Esophagus squamous epithelium (tissue), 5 donors: ENCODE measurements around the gene MAP2K5. TPM values are rescaled to one million over a fixed set of nuclear protein-coding genes. Genes with fewer than 3 reads are reported as not detected.

Experiments used
- DNase-seq: peaks from one replicate; lab custom pipeline; 2025; lab: John Stamatoyannopoulos, UW
- H3K27ac ChIP-seq, 4 donors: fragments of 200-600 bp; sonication (generic); one replicate each; pipeline ENCODE4 v1.5.1; 2016 to 2019; ENCODE audit warnings: mild to moderate bottlenecking in 1 of 4
- H3K27me3 ChIP-seq, 4 donors: fragments of 200-600 bp; sonication (generic); 1 replicate in 3 of 4; 2 replicates in 1 of 4; pipeline versions ENCODE4 v1.5.1 to v1.6.0; 2017 to 2021; ENCODE audit warnings: antibody characterized with exemption in 1 of 4
- H3K36me3 ChIP-seq, 3 donors: fragments of 200-600 bp; sonication (generic); one replicate each; pipeline ENCODE4 v1.5.1; 2016 to 2019
- H3K4me1 ChIP-seq, 3 donors: fragments of 200-600 bp; sonication (generic); one replicate each; pipeline ENCODE4 v1.5.1; 2017 to 2019
- H3K4me3 ChIP-seq, 4 donors: fragments of 200-600 bp; sonication (generic); 1 replicate in 3 of 4; 2 replicates in 1 of 4; pipeline ENCODE4 v1.5.1; 2016 to 2019; ENCODE audit warnings: mild to moderate bottlenecking in 2 of 4, moderate library complexity in 1 of 4
- H3K9me3 ChIP-seq, 3 donors: fragments of 200-600 bp; sonication (generic); one replicate each; pipeline ENCODE4 v1.5.1; 2016 to 2019
- POLR2A ChIP-seq, 4 donors: fragments of 450-650 bp; IDR thresholded peaks; one replicate each; pipeline ENCODE4 v1.6.1; 2017; ENCODE audit warnings: antibody characterized with exemption in 4 of 4, mild to moderate bottlenecking in 4 of 4, moderate library complexity in 3 of 4
- WGBS, 2 donors: methylation state at CpG; one replicate each; pipeline ENCODE4 v1.1.5; 2018; 5-methylcytosine and 5-hydroxymethylcytosine counted together
- intact Hi-C: fragments of 100-400 bp; cut with DNase I; formaldehyde crosslinking; loops from one replicate; pipeline ENCODE4 v1.15.0; 2022
- total RNA-seq, 4 donors: library from RNA; depleted of rRNA; stranded (reverse); fragments of >200 nt; gene quantifications; one replicate each; pipeline ENCODE4 v1.1.0, GENCODE V29; 2016
- TF ChIP-seq, protein P1 (sequence below), 6 experiments: fragments of 450-650 bp in 4 of 6; fragments of 200-600 bp in 2 of 6; sonication (generic) in 2 of 6; IDR thresholded peaks; one replicate each; pipeline ENCODE4 v1.5.1; 2016 to 2019; ENCODE audit warnings: antibody characterized with exemption in 6 of 6, mild to moderate bottlenecking in 4 of 6, moderate library complexity in 4 of 6
- donor health status: DM: yes; HTN: yes; CAD: no.

The MAP2K5 gene
- total RNA-seq, 4 donors from 2014 or later, result 5.8 to 8.0 (median 7.0) TPM

DNA sequence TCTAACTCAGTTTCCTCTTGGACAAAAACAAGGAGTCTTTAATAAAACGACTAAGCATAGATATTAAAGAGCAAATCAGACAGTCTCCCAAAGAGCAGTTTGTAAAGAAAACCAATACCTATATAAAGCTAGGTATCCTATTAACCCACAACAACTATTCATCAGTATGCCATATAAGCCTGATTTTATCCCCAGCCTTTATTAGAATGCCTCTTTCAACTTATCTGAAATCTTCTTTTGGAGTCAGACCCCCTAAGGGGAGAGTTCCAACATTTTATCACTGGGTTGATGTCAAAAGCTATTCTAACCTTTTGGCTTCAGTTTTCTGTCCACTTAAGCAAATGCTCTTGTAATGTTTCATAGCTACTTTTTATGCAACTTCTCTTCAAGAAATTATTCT lies 17.8 kb downstream of the MAP2K5 start:
- peaks cover 0 to 53% (median 0%) of the 10 kb centered on the region in 3 donors for H3K36me3 ChIP-seq
- intact Hi-C loops, result no loop called here
- H3K27ac ChIP-seq, result no peak overlapping the region
- no peaks in the 10 kb centered on the region for H3K27me3 ChIP-seq
- H3K4me1 ChIP-seq, result no peaks in the 10 kb centered on the region
- H3K4me3 ChIP-seq, result no peak overlapping the region
- WGBS, 2 donors, result 88 to 94% methylated on average over 1 of the region's 1 CpG
- peaks cover 0 to 7% (median 0%) of the 10 kb centered on the region in 3 donors for H3K9me3 ChIP-seq
- no peak for DNase-seq
- TF ChIP-seq, protein P1, sequence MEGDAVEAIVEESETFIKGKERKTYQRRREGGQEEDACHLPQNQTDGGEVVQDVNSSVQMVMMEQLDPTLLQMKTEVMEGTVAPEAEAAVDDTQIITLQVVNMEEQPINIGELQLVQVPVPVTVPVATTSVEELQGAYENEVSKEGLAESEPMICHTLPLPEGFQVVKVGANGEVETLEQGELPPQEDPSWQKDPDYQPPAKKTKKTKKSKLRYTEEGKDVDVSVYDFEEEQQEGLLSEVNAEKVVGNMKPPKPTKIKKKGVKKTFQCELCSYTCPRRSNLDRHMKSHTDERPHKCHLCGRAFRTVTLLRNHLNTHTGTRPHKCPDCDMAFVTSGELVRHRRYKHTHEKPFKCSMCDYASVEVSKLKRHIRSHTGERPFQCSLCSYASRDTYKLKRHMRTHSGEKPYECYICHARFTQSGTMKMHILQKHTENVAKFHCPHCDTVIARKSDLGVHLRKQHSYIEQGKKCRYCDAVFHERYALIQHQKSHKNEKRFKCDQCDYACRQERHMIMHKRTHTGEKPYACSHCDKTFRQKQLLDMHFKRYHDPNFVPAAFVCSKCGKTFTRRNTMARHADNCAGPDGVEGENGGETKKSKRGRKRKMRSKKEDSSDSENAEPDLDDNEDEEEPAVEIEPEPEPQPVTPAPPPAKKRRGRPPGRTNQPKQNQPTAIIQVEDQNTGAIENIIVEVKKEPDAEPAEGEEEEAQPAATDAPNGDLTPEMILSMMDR (IDR thresholded peaks at IDR 0.05), result no peak
- TF ChIP-seq POLR2A (IDR thresholded peaks at IDR 0.05), result no peak

DNA sequence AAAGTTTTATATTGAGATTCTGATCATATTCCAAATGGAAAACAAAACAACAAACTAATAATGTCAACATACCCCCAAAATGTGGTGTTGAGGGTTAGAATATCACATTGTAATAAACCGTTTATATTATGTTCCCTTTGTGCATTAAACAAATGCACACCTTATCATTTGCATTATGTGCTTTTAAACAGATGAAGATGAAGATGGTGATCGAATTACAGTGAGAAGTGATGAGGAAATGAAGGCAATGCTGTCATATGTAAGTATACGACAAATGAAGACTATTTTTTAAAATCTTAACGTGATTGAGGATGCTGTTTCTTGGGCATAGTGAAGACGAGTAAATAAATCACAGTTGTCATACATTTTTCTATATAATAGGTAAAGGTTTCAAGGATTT lies 20.6 kb downstream of the MAP2K5 start:
- no peak for TF ChIP-seq POLR2A (IDR thresholded peaks at IDR 0.05)
- TF ChIP-seq, protein P1 (IDR thresholded peaks at IDR 0.05), result no peak
- no peak for DNase-seq
- Histone ChIP-seq H3K4me3 (no peak overlapping the region), H3K27me3 (no peaks in the 10 kb centered on the region), H3K9me3 (peaks cover 0 to 4% (median 0%) of the 10 kb centered on the region in 3 donors), H3K36me3 (peaks cover 0 to 34% (median 0%) of the 10 kb centered on the region in 3 donors), H3K4me1 (no peaks in the 10 kb centered on the region), H3K27ac (no peak overlapping the region)
- intact Hi-C loops, result no loop called here
- WGBS, 2 donors, result 90 to 92% methylated on average over 5 of the region's 5 CpGs

DNA sequence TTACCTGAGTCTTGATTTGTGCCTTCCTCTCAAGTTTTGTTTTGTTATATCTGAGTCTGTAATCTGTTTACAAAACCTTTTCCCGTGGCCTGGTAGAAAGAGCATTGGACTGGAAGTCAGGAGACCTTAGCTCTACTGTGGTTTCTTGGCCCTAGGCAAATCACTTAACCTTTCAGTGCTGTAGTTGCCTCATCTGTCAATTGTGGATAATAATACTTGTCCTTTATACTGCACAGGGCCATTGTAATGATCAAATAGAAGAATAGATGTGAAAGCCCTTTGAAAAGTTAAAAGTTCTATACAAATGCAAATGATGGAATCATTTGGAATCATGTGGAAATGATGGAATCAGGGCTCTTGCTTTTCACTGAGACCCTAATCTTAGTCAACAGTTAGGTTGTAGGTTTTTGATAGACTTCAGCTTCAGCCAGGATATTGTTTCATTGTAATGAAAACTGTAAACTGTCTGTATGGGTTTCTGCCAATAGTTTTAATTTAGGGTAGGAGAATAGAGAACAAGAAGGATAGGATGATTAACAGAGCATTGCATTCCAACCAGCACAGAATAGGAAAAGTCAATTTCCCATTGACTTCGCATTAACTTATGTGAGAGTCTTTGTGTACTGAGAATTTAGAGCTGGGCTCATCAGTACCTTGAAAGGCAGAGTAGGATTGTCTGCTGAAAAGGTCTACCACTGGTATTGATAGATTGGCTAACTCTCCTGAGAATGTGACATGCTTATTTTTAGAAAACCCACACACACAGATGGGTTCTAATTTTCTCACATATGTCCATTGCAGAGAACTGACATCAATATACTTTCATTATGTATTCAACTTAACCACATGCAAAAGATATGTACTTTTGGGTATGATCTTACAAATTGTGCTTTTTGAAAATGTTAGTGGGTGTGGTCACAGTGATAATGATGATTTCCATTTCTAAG lies 21.8 kb downstream of the MAP2K5 start:
- H3K36me3 ChIP-seq, result peaks cover 0 to 22% (median 0%) of the 10 kb centered on the region in 3 donors
- WGBS, 2 donors, result 66 to 70% methylated on average over 2 of the region's 2 CpGs

DNA sequence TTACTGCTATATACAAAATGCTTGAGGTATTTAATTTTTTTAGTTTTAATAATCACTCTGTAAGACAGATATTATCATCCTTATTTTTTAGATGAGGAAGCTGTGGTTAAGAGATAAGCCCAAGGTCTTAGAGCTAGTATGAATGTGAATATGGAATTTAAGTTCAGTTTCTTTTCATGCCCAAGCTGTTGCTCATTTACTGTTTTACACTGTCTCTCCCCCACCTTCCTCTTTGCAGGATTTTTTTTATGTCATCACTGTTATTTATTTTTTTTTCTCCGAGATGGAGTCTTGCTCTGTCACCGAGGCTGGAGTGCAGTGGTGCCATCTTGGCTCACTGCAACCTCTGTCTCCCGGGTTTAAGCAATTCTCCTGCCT lies 22.5 kb downstream of the MAP2K5 start:
- no peaks in the 10 kb centered on the region for H3K27me3 ChIP-seq
- no peak overlapping the region for H3K4me3 ChIP-seq
- H3K36me3 ChIP-seq, result peaks cover 0 to 15% (median 0%) of the 10 kb centered on the region in 3 donors
- no peaks in the 10 kb centered on the region for H3K4me1 ChIP-seq
- no peak overlapping the region for H3K27ac ChIP-seq
- no peaks in the 10 kb centered on the region for H3K9me3 ChIP-seq
- 93 to 96% methylated on average over 3 of the region's 3 CpGs for WGBS, 2 donors
- TF ChIP-seq, protein P1 (IDR thresholded peaks at IDR 0.05), result no peak
- TF ChIP-seq POLR2A (IDR thresholded peaks at IDR 0.05), result no peak
- intact Hi-C loops, result no loop called here
- DNase-seq, result no peak

More for the DNA sequence above, 21.8 kb downstream of the MAP2K5 start:
- Histone ChIP-seq H3K27ac (no peak overlapping the region), H3K4me3 (no peak overlapping the region), H3K4me1 (no peaks in the 10 kb centered on the region), H3K27me3 (no peaks in the 10 kb centered on the region), H3K9me3 (no peaks in the 10 kb centered on the region)
- no peak for DNase-seq
- intact Hi-C loops, result no loop called here
- no peak for TF ChIP-seq POLR2A (IDR thresholded peaks at IDR 0.05)
- TF ChIP-seq, protein P1 (IDR thresholded peaks at IDR 0.05), result no peak

DNA sequence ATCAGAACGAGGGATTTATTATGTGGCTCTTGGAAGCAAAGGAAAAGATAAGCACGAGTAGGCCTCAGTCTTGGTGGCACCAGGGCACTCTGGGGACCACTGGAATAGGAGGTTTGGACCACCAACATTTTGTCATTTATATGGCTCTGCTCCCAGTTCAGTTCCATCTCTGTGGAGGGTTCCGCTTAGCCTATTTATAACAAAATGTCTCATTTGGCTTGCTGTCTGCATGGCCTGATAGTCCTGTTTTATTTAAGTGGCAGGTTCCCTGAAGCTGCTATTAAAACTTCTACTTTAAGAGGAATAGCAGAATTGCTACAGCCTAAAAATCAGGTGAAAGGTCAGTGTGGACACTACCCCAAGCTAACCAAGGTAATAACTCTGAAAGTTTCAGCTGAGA lies 27.2 kb downstream of the MAP2K5 start:
- Histone ChIP-seq H3K4me3 (no peak overlapping the region), H3K4me1 (no peaks in the 10 kb centered on the region), H3K9me3 (no peaks in the 10 kb centered on the region), H3K36me3 (peaks cover 0 to 13% (median 0%) of the 10 kb centered on the region in 3 donors), H3K27ac (no peak overlapping the region), H3K27me3 (no peaks in the 10 kb centered on the region)
- TF ChIP-seq, protein P1 (IDR thresholded peaks at IDR 0.05), result no peak
- no peak for TF ChIP-seq POLR2A (IDR thresholded peaks at IDR 0.05)
- no peak for DNase-seq
- 91% methylated on average over 3 of the region's 3 CpGs for WGBS, 2 donors
- intact Hi-C loops, result no loop called here
